Measurements from ENCODE around the gene KRTAP9-4. TPM values are rescaled to one million over a fixed set of nuclear protein-coding genes. Genes with fewer than 3 reads are reported as not detected.

The KRTAP9-4 gene
- total RNA-seq, 1 experiment from 2014 or later, result not detected

DNA sequence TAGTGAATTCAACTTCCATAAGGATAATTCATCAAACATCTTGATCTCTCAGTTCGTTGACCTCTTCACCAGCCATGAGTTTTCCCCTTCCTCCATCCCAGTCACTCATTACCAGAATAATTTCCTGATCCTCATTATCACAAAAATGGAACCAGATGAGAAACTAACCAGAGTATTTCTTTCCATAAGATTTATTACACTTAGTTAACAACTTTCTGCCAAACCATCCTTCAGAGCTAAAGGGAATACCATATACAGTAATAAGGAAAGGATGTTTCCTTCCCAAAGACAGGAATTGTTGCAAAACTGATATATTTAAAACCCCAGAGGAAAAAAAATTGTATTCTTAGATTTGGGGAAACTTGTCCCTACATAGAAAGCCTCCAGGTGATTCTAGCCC is 44.5 kb downstream of the KRTAP9-4 start:
- Mint-ChIP-seq H3K27me3 (ENCODE audit: unreplicated experiment) (no peaks in the 10 kb centered on the region), H3K27ac (ENCODE audit: unreplicated experiment) (no peak overlapping the region), H3K9me3 (ENCODE audit: low read depth, unreplicated experiment) (peaks cover 3% of the 10 kb centered on the region), H3K4me3 (ENCODE audit: low read depth, unreplicated experiment) (no peak overlapping the region), H3K36me3 (ENCODE audit: insufficient read depth, unreplicated experiment) (no peaks in the 10 kb centered on the region), H3K4me1 (ENCODE audit: low read depth, unreplicated experiment) (no peaks in the 10 kb centered on the region)
- TF ChIP-seq, protein P1, sequence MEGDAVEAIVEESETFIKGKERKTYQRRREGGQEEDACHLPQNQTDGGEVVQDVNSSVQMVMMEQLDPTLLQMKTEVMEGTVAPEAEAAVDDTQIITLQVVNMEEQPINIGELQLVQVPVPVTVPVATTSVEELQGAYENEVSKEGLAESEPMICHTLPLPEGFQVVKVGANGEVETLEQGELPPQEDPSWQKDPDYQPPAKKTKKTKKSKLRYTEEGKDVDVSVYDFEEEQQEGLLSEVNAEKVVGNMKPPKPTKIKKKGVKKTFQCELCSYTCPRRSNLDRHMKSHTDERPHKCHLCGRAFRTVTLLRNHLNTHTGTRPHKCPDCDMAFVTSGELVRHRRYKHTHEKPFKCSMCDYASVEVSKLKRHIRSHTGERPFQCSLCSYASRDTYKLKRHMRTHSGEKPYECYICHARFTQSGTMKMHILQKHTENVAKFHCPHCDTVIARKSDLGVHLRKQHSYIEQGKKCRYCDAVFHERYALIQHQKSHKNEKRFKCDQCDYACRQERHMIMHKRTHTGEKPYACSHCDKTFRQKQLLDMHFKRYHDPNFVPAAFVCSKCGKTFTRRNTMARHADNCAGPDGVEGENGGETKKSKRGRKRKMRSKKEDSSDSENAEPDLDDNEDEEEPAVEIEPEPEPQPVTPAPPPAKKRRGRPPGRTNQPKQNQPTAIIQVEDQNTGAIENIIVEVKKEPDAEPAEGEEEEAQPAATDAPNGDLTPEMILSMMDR (IDR thresholded peaks at IDR 0.05; ENCODE audit: unreplicated experiment), result no peak
- intact Hi-C loops (cut with micrococcal nuclease; ENCODE audit: unreplicated experiment), result no loop called here
- DNase-seq, result no peak
- no TSS peak for BruUV-seq (replicated peaks)
- CTCF ChIA-PET, result interaction anchor here (1.0 kb wide), 1 partner anchor 407 kb away, joined by 3 read pairs; no protein-coding TSS in a partner anchor

DNA sequence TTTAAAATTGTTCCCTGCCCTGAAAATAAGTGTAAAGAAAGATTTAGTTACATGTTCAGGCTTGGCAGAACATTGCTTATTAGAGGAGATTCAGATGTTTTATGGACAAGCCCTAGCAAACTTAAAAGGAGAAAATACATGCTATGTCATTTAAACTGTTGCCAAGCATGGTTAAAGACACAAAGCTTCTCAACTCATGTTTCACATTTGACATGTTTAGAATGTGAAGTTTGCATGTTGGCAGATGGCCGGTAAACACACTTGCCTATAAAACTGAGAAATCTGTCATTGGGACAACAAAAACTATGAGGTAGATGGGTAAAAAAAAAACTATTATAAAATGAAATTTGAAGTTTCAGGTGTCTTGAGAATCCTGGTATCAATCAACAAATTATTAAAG is 47.4 kb downstream of the KRTAP9-4 start:
- no peak overlapping the region for H3K4me3 Mint-ChIP-seq (ENCODE audit: low read depth, unreplicated experiment)
- no peaks in the 10 kb centered on the region for H3K4me1 Mint-ChIP-seq (ENCODE audit: low read depth, unreplicated experiment)
- DNase-seq, result no peak
- BruUV-seq (replicated peaks), result no TSS peak
- H3K9me3 Mint-ChIP-seq (ENCODE audit: low read depth, unreplicated experiment), result peaks cover 3% of the 10 kb centered on the region
- intact Hi-C loops (cut with micrococcal nuclease; ENCODE audit: unreplicated experiment), result no loop called here
- H3K36me3 Mint-ChIP-seq (ENCODE audit: insufficient read depth, unreplicated experiment), result no peaks in the 10 kb centered on the region
- CTCF ChIA-PET, result no interaction called here
- H3K27me3 Mint-ChIP-seq (ENCODE audit: unreplicated experiment), result no peaks in the 10 kb centered on the region
- no peak overlapping the region for H3K27ac Mint-ChIP-seq (ENCODE audit: unreplicated experiment)
- TF ChIP-seq, protein P1 (IDR thresholded peaks at IDR 0.05; ENCODE audit: unreplicated experiment), result no peak

DNA sequence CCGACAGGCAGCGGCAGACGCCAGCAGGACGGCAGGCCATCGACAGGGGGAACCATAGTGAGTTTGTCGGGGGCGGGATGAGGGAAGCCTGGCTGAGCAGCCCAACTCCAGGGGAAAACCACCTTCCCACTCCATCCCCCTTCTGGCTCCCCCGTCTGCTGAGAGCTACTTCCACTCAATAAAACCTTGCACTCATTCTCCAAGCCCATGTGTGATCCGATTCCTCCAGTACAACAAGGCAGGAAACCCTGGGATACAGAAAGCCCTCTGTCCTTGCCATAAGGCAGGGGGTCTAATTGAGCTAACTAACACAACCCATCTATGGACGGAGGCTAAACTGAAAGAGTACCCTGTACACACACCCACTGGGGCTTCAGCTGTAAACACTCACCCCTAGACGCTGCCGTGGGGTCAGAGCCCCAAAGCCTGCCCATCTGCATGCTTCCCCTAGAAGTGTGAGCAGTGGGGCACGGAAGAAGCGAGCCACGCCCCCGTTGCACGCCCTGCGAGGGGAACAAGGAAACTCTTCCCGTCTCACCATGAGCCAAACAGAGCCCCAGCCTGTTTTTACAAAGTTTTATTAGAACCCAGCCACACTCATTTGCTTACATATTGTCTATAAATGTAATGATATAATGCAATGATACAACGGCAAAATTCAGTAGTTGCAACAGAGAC is 49.1 kb downstream of the KRTAP9-4 start:
- Mint-ChIP-seq H3K9me3 (ENCODE audit: low read depth, unreplicated experiment) (peaks cover 3% of the 10 kb centered on the region), H3K27me3 (ENCODE audit: unreplicated experiment) (no peaks in the 10 kb centered on the region), H3K4me3 (ENCODE audit: low read depth, unreplicated experiment) (no peak overlapping the region), H3K4me1 (ENCODE audit: low read depth, unreplicated experiment) (no peaks in the 10 kb centered on the region), H3K36me3 (ENCODE audit: insufficient read depth, unreplicated experiment) (no peaks in the 10 kb centered on the region), H3K27ac (ENCODE audit: unreplicated experiment) (no peak overlapping the region)
- DNase-seq, result no peak
- CTCF ChIA-PET, result no interaction called here
- intact Hi-C loops (cut with micrococcal nuclease; ENCODE audit: unreplicated experiment), result no loop called here
- no TSS peak for BruUV-seq (replicated peaks)
- TF ChIP-seq, protein P1 (IDR thresholded peaks at IDR 0.05; ENCODE audit: unreplicated experiment), result no peak

Other genes starting within 250 kb of the KRTAP9-4 start
- gene KRTAP3-2, start 249.8 kb upstream of the KRTAP9-4 start, total RNA-seq (2022), result not detected in 2 replicates
- gene KRTAP3-1, start 240.6 kb upstream of the KRTAP9-4 start, total RNA-seq (2022), result not detected in 2 replicates
- gene KRTAP1-5, start 222.5 kb upstream of the KRTAP9-4 start, total RNA-seq (2022), result not detected in 2 replicates
- gene KRTAP1-4, start 219.5 kb upstream of the KRTAP9-4 start, total RNA-seq (2022), result not detected in 2 replicates
- gene KRTAP1-3, start 214.8 kb upstream of the KRTAP9-4 start, total RNA-seq (2022), result not detected in 2 replicates
- gene KRTAP1-1, start 208.2 kb upstream of the KRTAP9-4 start, total RNA-seq (2022), result 10.2 and 15.9 TPM in 2 replicates
- gene KRTAP2-1, start 202.4 kb upstream of the KRTAP9-4 start, total RNA-seq (2022), result not detected in 2 replicates
- not detected in 2 replicates for gene KRTAP2-2, start 194.5 kb upstream of the KRTAP9-4 start, total RNA-seq (2022)
- gene KRTAP2-3, start 189.6 kb upstream of the KRTAP9-4 start, total RNA-seq (2022), result 9.4 and 18.2 TPM in 2 replicates
- gene KRTAP2-4, start 183.8 kb upstream of the KRTAP9-4 start, total RNA-seq (2022), result not detected in 2 replicates
- not detected in 2 replicates for gene KRTAP4-7, start 165.5 kb upstream of the KRTAP9-4 start, total RNA-seq (2022)
- gene KRTAP4-8, start 151.5 kb upstream of the KRTAP9-4 start, total RNA-seq (2022), result not detected in 2 replicates
- gene KRTAP4-16, start 147.5 kb upstream of the KRTAP9-4 start, total RNA-seq (2022), result not detected in 2 replicates
- not detected in 2 replicates for gene KRTAP4-9, start 144.3 kb upstream of the KRTAP9-4 start, total RNA-seq (2022)
- gene KRTAP4-11, start 131.3 kb upstream of the KRTAP9-4 start, total RNA-seq (2022), result not detected in 2 replicates
- gene KRTAP4-12, start 125.5 kb upstream of the KRTAP9-4 start, total RNA-seq (2022), result not detected in 2 replicates
- not detected in 2 replicates for gene KRTAP4-6, start 109.1 kb upstream of the KRTAP9-4 start, total RNA-seq (2022)
- gene KRTAP4-5, start 99.9 kb upstream of the KRTAP9-4 start, total RNA-seq (2022), result not detected in 2 replicates
- gene KRTAP4-4, start 88.9 kb upstream of the KRTAP9-4 start, total RNA-seq (2022), result not detected in 2 replicates
- gene KRTAP4-3, start 81.5 kb upstream of the KRTAP9-4 start, total RNA-seq (2022), result not detected in 2 replicates
- not detected in 2 replicates for gene KRTAP4-2, start 71.5 kb upstream of the KRTAP9-4 start, total RNA-seq (2022)
- gene KRTAP4-1, start 64.8 kb upstream of the KRTAP9-4 start, total RNA-seq (2022), result not detected in 2 replicates
- gene KRTAP9-1, start 59.8 kb upstream of the KRTAP9-4 start, total RNA-seq (2022), result not detected in 2 replicates
- not detected in 2 replicates for gene KRTAP9-2, start 23.0 kb upstream of the KRTAP9-4 start, total RNA-seq (2022)
- not detected in 2 replicates for gene KRTAP9-3, start 17.2 kb upstream of the KRTAP9-4 start, total RNA-seq (2022)
- gene KRTAP9-8, start 11.7 kb upstream of the KRTAP9-4 start, total RNA-seq (2022), result not detected in 2 replicates
- gene KRTAP9-9, start 5.7 kb downstream of the KRTAP9-4 start, total RNA-seq (2022), result not detected in 2 replicates
- not detected in 2 replicates for gene KRTAP9-6, start 15.7 kb downstream of the KRTAP9-4 start, total RNA-seq (2022)
- not detected in 2 replicates for gene KRTAP9-7, start 26.0 kb downstream of the KRTAP9-4 start, total RNA-seq (2022)
- gene KRTAP29-1, start 53.2 kb downstream of the KRTAP9-4 start, total RNA-seq (2022), result not detected in 2 replicates
- not detected in 2 replicates for gene KRTAP16-1, start 59.6 kb downstream of the KRTAP9-4 start, total RNA-seq (2022)
- not detected in 2 replicates for gene KRTAP17-1, start 66.0 kb downstream of the KRTAP9-4 start, total RNA-seq (2022)
- gene KRT33A, start 101.1 kb downstream of the KRTAP9-4 start, total RNA-seq (2022), result not detected in 2 replicates
- gene KRT33B, start 120.1 kb downstream of the KRTAP9-4 start, total RNA-seq (2022), result not detected in 2 replicates
- gene KRT34, start 132.6 kb downstream of the KRTAP9-4 start, total RNA-seq (2022), result not detected in 2 replicates
- gene KRT31, start 147.9 kb downstream of the KRTAP9-4 start, total RNA-seq (2022), result not detected in 2 replicates
- gene KRT37, start 174.9 kb downstream of the KRTAP9-4 start, total RNA-seq (2022), result not detected in 2 replicates
- not detected in 2 replicates for gene KRT38, start 191.3 kb downstream of the KRTAP9-4 start, total RNA-seq (2022)
- gene KRT32, start 217.7 kb downstream of the KRTAP9-4 start, total RNA-seq (2022), result not detected in 2 replicates
- gene KRT35, start 231.5 kb downstream of the KRTAP9-4 start, total RNA-seq (2022), result not detected in 2 replicates
- not detected in 2 replicates for gene KRT36, start 240.2 kb downstream of the KRTAP9-4 start, total RNA-seq (2022)

Measured in Calu3 (cell line).